Esophagus muscularis mucosa (tissue), 4 donors: ENCODE results near the gene GTSE1. TPM values are rescaled to one million over a fixed set of nuclear protein-coding genes. Genes with fewer than 3 reads are reported as not detected.

Experiments used
- DNase-seq: peaks from one replicate; pipeline ENCODE4 v3.0.0-alpha.2; 2017; ENCODE audit errors: extremely low spot score
- H3K27ac ChIP-seq, 4 donors: fragments of 200-600 bp; sonication (generic); replicated peaks in 1 of 4; 1 replicate in 3 of 4; 2 replicates in 1 of 4; pipeline ENCODE4 v1.5.1; 2016 to 2019; ENCODE audit warnings: mild to moderate bottlenecking in 1 of 4
- H3K27me3 ChIP-seq, 4 donors: fragments of 200-600 bp; sonication (generic); one replicate each; pipeline versions ENCODE4 v1.5.1 to v1.6.0; 2016 to 2019
- H3K36me3 ChIP-seq, 4 donors: fragments of 200-600 bp; sonication (generic); one replicate each; pipeline ENCODE4 v1.5.1; 2016 to 2019
- H3K4me1 ChIP-seq, 4 donors: fragments of 200-600 bp; sonication (generic); one replicate each; pipeline ENCODE4 v1.5.1; 2016 to 2019
- H3K4me3 ChIP-seq, 4 donors: fragments of 200-600 bp; sonication (generic); 1 replicate in 2 of 4; 2 replicates in 2 of 4; pipeline ENCODE4 v1.5.1; 2016 to 2019; ENCODE audit warnings: mild to moderate bottlenecking in 4 of 4, moderate library complexity in 1 of 4
- H3K9me3 ChIP-seq, 4 donors: fragments of 200-600 bp; sonication (generic); 1 replicate in 3 of 4; 2 replicates in 1 of 4; pipeline ENCODE4 v1.5.1; 2016 to 2019
- CTCF ChIP-seq, 3 experiments: fragments of 200-600 bp in 2 of 3; fragments of 450-650 bp in 1 of 3; sonication (generic) in 2 of 3; IDR thresholded peaks; one replicate each; pipeline ENCODE4 v1.5.1; 2017 to 2019; ENCODE audit warnings: antibody characterized with exemption in 3 of 3, mild to moderate bottlenecking in 2 of 3, moderate library complexity in 1 of 3
- EP300 ChIP-seq: sonication (generic); formaldehyde crosslinking; IDR thresholded peaks from one replicate; pipeline ENCODE4 v1.6.1; 2017; ENCODE audit warnings: antibody characterized with exemption
- POLR2A ChIP-seq: fragments of 450-650 bp; IDR thresholded peaks from one replicate; pipeline ENCODE4 v1.6.1; 2017; ENCODE audit warnings: antibody characterized with exemption, moderate library complexity, mild to moderate bottlenecking, low read depth
- POLR2AphosphoS5 ChIP-seq, 2 donors: sonication (generic); formaldehyde crosslinking; IDR thresholded peaks; one replicate each; pipeline ENCODE4 v1.6.1; 2017; ENCODE audit warnings: antibody characterized with exemption in 2 of 2
- WGBS: methylation state at CpG from one replicate; pipeline ENCODE4 v1.1.5; 2018; 5-methylcytosine and 5-hydroxymethylcytosine counted together
- intact Hi-C: fragments of 100-400 bp; cut with DNase I; formaldehyde crosslinking; loops from one replicate; pipeline ENCODE4 v1.15.1; 2023
- total RNA-seq, 4 donors: library from RNA; depleted of rRNA; stranded (reverse); fragments of >200 nt; gene quantifications; one replicate each; pipeline versions ENCODE4 v1.1.0 to v1.2.1, GENCODE V29; 2016

Gene GTSE1
- total RNA-seq, 4 donors from 2014 or later: 1.0 TPM; not detected in 3

GRCh38 chr22:46340676-46341075 is 44.0 kb downstream of the GTSE1 start:
- no peak for DNase-seq
- Histone ChIP-seq H3K27ac (no peak overlapping the region), H3K4me3 (no peak overlapping the region), H3K36me3 (peaks cover 39 to 83% (median 75%) of the 10 kb centered on the region in 4 donors), H3K27me3 (no peaks in the 10 kb centered on the region), H3K9me3 (no peaks in the 10 kb centered on the region), H3K4me1 (peaks cover 12 to 25% (median 18%) of the 10 kb centered on the region in 4 donors)
- TF ChIP-seq POLR2AphosphoS5 (IDR thresholded peaks at IDR 0.05) (no peak), POLR2A (no peak), CTCF (IDR thresholded peaks at IDR 0.05) (no peak), EP300 (no peak)
- intact Hi-C loops: no loop called here
- WGBS: 90% methylated on average over 13 of the region's 13 CpGs

DNA sequence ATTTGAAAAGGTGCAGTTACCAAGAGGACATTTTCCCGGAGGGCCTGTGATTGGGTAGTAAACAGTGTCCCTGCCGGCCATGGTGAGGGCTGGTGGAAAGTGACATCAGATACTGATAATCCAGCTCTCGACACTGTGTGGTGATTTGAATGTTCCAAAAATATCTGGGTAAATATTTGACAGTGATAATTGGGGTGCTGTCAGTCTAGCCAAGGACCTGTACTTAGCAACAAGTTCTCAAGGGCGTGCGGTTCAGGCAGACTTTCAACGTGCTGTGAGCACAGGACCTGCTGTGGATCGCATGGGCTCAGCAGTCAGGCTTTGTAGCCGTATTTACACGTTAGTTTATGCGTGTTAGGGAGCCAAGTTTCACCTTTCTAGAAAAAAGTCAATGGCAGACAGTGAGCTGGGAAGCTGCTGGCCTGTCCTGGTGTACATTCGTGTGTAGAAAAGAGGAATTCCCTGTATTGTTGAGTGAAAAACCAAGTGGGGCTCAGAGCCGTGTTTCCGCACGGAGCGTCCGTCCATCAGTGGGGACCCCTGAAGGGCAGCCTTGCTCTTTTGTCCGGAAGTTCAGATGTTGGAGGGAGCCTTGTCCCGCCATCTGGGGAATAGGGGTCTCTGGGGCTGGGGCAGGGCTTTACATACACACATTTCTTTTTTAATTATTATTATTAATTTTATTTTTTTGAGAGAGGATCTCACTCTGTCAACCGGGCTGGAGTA is 50.2 kb downstream of the GTSE1 start:
- no peak overlapping the region for H3K4me3 ChIP-seq
- no peaks in the 10 kb centered on the region for H3K9me3 ChIP-seq
- H3K27me3 ChIP-seq: no peaks in the 10 kb centered on the region
- DNase-seq: no peak
- intact Hi-C loops: no loop called here
- H3K4me1 ChIP-seq: peaks cover 0 to 27% (median 8%) of the 10 kb centered on the region in 4 donors
- WGBS: 88% methylated on average over 19 of the region's 19 CpGs
- no peak overlapping the region for H3K27ac ChIP-seq
- no peak for TF ChIP-seq POLR2A
- no peak for TF ChIP-seq EP300
- TF ChIP-seq POLR2AphosphoS5 (IDR thresholded peaks at IDR 0.05): no peak
- no peak for TF ChIP-seq CTCF (IDR thresholded peaks at IDR 0.05)
- H3K36me3 ChIP-seq: peaks cover 70 to 99% (median 97%) of the 10 kb centered on the region in 4 donors

DNA sequence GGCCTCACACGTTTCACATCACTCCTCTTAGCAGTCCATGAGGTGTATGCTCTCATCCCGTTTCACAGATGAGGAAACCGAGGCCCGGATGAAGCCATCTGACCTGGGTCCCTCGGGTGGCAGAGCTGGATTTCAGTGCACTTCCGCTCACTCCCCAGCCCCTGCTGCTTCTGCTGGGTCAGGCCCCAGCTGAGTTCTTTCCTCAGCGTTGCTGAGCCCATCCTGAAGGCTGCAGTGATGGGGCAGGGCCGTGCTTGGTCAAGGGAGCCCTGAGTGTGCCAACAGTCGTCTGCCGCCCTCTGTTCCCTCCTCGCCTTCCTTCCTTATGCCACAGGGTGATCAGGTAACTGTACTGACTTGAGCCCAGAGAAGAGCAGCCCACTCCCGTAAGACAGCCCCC is 51.0 kb downstream of the GTSE1 start:
- WGBS: 93% methylated on average over 10 of the region's 12 CpGs
- TF ChIP-seq POLR2A (no peak), EP300 (no peak), CTCF (IDR thresholded peaks at IDR 0.05) (no peak), POLR2AphosphoS5 (IDR thresholded peaks at IDR 0.05) (no peak)
- H3K27ac ChIP-seq: no peak overlapping the region
- no peak for DNase-seq
- no peak overlapping the region for H3K4me3 ChIP-seq
- peaks cover 0 to 32% (median 8%) of the 10 kb centered on the region in 4 donors for H3K4me1 ChIP-seq
- no peaks in the 10 kb centered on the region for H3K27me3 ChIP-seq
- intact Hi-C loops: no loop called here
- H3K36me3 ChIP-seq: peaks cover 72 to 99% (median 97%) of the 10 kb centered on the region in 4 donors
- no peaks in the 10 kb centered on the region for H3K9me3 ChIP-seq

DNA sequence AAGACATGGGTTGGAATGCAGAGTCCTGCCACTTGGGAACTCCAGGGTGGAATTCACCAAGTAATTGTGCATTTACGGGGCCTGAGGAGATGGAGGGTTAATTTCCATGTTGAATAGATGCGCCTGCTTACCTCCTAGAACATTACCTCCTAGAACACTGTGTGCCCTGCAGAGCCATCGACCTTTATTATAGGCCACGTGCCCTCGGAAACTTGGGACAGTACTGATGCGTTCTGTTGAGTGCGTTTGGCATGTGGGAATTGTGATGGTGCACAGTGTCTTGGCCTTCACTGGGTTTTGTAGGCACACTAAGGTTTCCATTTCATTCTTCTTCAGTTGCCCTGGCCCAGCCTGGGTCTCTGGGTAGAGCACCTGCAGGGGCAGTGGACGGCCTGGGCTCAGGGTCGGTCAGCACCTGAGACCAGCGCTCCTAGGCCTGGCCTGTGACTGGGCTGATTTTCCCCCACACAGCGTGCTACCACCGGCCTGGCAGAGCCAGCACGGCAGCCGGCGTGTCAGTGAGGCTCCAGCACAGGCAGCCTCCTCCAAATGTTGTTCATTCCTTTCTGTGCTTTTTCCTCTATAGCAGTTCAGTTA is 51.5 kb downstream of the GTSE1 start:
- intact Hi-C loops: no loop called here
- no peak for DNase-seq
- no peaks in the 10 kb centered on the region for H3K27me3 ChIP-seq
- no peak overlapping the region for H3K4me3 ChIP-seq
- H3K4me1 ChIP-seq: peaks cover 0 to 33% (median 8%) of the 10 kb centered on the region in 4 donors
- H3K9me3 ChIP-seq: no peaks in the 10 kb centered on the region
- peaks cover 74 to 99% (median 97%) of the 10 kb centered on the region in 4 donors for H3K36me3 ChIP-seq
- H3K27ac ChIP-seq: no peak overlapping the region
- WGBS: 98% methylated on average over 13 of the region's 15 CpGs
- TF ChIP-seq POLR2A (no peak), CTCF (IDR thresholded peaks at IDR 0.05) (no peak), POLR2AphosphoS5 (IDR thresholded peaks at IDR 0.05) (no peak), EP300 (no peak)
